NCI-H748 treated with DMSO at 0.1 percent for 48 hours (cell line): Measurements from ENCODE around the gene ATP6V1F.

Experiments
- DNase-seq: peaks from one replicate; lab custom pipeline; 2025; lab: John Stamatoyannopoulos, UW

Gene ATP6V1F

DNA sequence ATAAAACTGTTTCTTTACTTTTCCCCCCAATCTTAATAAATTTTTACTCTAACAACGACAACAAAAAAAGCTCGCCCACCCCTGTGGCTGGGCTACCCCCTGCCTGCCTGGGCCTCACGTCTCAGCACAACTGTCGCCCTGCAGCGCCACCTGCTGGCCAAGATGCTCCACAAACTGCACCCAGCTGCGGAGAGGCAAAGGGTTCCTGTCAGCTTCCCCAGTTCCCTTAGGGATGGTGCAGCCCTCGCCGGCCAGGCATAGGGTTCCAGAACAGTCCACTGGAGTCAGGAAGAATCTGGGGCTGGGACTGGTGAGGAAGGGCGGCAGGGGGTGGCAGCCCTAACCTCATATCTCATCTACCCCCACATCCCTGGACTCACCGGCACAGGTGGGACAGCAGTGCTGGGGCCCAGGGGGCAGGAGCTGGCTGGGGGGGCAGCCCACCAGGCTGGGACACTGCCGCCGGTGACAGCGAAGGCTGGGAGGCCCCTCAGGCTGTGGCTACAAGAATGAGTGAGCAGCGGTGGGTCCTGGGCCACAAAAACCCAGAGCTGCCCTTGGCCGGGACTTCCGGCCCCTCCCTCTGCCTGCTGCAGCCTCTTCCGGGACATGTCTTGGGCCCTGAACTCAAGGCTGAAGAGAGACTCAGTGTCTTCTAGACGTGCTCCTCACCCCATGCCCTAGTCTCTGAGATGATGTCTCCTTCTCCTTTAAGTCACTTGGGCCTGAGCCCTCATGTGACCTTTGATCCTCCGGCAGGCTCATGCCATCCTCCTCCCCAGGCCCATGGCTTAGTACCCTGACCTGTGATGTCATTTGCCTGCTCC, 21.2 kb downstream of the ATP6V1F start:
- peak; percentile 41 for DNase-seq

DNA sequence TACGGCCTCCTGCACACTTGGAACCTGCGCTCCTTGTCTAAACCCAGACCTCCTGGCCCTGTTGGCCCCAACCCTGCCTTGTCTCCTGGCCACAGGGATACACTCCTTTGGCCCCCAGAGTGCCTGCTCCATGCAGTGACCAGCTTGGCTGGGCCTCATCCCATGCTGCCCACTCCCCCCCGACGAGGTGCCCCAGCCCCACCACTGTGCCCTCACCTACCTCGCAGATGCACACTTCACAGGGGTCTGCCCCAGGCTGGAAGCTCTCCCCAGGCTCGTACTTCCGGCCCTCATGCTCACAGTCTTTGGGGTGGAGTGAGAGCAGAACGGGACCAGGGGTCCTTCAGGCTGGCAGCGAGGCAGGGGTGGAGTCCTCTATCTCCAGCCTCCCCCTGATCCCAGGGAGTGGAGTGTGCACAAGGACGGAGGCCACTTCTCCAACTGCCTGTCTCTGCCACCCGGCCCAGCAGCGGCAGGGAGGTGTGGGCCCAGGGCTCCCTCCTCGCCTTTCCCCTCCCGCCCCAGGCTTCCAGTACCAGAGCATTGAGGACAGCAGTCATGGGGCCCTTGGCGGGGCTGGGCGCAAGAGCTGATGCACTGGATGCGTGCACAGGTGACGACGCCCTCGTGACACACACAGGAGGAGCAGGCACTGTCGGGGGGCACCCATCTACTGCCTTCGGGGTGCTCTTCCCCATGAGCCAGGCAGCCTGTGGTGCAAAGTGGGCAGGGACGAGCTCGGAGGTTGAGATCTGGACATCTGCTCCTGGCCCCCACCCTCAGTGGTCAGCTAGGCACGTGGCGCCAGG, 22.1 kb downstream of the ATP6V1F start:
- no peak for DNase-seq

DNA sequence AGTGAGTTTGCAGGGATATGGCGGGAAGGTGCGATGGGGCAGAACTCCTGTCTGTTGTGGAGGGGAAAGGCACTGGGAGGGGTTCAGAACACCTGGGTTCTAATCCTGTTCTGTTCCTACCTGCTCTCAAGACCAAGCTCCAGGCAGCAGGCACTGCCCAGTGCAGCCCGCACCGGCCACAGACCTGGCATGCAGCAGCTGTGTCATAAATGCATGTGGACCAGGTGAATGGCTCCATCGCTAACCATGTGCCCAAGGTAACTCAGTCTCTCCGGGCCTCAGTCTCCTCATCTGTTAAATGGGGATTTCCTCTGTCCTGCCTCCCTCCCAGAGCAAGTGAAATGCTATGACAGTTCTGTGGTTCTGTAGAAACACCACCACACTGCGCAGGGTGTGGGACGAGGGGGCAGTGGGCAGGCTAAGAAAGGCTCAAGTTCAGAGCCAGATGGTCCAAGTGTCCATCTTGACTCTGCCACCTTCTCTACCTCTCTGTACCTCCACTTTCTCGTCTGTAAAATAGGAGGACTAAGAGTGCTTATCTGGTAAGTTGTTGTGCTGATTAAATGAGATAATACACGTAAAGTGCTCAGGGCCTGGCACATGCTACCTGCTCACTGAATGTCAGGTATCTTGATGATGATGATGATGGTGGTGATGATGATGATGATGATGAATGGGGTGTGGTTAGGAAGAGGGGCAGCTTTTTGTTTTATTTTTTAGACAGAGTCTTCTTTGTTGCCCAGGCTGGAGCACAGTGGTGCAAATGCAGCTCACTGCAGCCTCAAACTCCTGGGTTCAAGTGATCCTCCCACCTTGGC, 22.9 kb downstream of the ATP6V1F start:
- DNase-seq: no peak

DNA sequence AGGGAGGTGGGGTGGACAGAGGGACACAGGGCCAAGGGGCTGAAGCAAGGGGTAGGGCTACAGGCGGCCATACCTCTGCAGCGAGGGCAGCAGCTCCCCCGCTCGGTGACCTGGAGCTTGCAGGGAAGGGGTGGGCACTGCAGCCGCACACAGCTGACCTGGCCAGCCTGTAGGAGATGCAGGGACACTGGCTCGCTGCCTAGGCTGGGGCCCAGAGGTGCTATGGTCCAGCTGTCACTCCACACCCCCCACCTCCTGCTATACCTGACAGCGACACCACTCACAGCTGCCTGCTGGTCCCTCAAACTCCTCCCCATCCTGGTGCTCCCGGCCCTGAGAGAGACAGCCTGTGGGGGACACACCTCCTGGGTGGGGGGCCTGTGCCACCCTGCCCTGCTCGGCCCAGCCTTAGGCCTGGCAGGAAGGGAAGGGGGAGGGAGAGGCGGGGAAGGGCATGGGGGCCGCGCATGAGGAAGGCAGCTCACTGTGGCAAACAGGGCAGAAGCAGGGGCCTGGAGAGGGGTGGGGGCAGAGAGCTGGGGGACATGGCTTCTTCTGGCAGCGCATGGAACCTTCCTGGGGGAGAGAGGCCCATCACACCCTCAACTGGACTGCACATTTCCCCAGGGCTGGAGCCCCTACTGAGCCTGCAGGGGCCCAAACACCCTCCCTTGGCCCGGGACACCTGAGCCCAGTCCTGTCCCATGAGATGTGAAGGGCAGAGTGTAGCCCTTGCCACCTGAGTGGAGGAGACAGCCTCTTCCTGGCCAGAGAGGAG, 23.9 kb downstream of the ATP6V1F start:
- no peak for DNase-seq

DNA sequence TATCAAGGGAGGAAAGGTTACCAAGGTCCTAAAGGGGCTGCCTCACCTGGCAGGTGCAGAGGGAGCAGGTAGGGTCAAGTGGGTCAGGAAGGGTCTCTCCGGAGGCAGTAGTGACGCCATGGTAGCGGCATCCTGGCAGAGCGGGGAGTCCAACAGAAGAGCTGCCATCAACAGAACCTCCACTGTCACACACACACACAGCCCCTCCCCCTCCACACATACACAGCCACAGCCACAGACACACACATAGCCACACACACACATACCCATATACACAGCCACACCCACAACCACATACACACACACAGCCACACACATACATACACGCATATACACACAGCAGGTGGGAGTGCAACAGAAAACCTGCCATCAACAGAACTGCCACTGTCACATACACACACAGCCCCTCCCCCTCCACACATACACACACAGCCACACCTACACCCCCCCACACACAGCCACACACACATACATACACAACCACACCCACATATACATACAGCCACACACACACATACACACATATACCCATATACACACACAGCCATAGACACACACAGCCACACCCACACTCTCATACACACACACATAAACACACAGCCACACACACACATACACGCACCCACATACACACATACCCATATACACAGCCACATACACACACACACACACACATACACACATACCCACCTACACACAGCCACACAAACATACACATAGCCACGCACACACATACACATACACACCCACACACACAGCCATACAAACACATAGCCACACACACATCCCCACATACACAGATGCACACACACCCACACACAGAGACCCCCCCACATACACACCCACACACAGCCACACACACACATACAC, 24.7 kb downstream of the ATP6V1F start:
- no peak for DNase-seq

DNA sequence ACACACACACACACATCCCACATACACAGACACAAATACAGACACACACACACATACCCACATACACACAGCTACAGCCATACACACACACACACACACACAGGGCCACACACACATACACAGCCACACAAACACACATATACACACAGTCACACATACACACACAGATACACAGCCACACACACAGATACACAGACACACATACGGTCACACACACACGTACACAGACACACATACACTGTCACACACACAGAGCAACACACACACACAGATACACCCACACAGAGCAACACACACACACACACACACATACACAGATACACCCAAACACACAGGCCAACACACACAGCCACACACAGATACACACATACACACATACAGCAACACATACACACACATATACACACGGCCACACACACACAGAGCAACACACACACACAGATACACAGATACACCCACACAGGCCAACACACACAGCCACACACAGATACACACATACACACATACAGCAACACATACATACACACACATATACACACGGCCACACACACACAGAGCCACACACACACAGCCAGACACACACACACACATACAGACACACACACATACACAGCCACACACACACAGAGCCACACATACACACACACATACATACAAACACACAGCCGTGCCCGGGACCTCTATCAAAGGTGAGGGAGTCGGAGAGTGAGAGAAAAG, 25.5 kb downstream of the ATP6V1F start:
- DNase-seq: no peak

DNA sequence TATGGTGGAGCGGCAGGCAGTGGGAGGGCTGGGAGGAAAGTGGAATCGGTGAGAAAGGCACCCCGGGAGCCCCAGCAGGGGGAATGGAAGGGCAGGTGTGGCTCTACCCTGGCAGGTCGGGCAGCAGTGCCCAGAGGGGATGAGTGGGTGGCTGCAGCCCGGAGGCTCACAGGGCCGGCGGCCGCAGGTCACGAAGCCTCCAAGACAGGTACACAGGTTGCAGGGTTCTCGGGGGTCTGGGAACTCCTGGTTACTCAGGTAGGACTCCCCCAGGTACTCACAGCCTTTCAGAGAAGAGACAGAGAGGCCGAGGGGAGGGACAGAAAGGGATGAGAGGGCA, 26.1 kb downstream of the ATP6V1F start:
- DNase-seq: no peak

DNA sequence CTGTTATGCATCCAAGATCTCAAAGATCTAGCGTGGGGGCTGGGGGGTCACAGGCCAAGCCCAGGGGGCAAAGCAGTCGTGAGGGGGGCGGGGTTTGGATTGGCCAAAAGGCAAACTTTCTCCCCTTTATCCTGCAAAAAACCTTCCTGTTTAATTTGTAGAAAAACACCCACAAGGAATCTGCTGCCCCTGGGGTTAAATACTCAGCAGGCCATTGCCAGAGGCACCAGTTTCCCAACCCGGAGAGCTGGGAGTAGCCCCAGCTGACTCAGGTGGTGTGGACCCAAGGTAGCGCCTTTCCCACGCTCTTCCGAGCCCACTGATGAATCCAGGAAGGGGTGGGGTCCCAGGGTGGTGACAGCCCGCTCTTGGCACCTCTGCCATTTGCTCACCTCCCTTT, 26.5 kb downstream of the ATP6V1F start:
- DNase-seq: no peak

DNA sequence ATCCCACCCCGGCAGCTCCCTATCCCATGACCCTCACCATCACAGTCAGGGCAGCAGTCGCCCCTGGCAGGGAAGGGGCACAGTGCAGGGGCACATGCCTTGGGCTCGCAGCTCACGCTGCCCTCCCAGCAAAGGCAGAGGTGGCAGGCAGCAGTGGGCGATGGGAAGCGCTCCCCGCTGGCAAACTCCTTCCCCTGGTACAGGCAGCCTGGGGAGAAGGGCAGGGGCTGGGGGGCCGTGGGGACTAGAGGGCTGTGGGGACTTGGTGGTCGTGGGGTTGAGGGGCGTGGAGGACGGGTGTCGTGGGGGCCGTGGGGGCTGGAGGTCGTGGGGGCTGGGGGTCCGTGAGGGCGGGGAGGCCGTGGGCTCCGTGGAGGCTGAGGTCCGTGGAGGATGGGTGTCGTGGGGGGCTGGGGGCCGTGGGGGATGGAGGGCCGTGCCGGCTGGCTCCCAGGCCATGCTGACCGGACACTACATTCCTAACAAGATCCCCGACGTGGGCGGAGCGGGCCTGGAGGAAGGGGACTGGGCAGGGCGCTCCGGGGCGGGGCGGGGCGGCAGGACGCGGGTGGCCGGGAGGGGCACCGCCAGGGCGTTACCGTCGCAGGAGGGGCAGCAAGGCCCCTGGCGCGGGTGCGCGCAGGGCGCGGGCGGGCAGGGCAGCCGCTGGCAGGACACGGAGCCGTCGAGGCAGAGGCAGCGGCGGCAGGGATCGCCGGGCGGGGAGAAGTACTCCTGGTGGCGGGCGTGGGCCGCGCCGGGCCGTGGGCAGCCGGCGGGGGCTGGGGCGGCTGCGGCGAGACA, 27.9 kb downstream of the ATP6V1F start:
- DNase-seq: no peak

DNA sequence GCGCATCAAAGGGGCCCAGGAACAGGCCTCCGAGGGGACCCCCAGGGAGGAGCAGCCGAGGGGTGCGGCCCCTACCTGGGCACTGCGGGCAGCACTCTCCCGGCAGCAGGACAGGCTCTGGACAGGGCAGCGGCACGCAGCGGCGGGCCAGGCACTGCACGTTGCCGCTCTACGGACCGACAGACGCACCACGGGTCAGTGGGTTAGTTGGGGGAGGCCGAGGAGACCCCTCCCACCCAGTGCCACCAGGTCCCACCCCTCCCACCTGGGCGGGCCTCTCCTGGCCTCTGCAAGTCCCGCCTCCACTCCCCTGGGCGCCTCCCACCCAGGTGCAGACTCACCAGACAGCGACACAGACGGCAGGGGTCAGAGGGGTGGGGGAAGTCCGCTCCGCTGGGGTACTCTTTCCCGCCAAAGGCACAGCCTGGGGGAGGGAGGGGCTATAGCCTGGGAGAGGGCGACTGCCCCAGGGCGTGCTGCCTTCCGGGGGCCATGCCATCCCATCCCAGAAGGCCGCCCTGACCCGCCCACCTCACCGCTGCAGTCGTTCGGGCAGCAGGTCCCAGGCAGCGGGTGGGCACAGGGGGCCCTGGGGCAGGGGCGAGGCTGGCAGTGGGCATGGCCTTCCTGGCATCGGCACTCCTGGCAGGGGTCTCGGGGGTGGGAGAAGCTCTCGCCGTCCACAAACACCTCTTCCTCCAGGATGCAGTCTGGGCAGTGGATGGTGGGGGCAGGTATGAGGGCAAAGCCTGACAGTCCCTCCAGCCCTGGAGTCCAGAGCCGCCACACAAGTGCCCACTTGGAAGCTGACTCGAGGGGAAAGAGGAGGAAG, 28.7 kb downstream of the ATP6V1F start:
- no peak for DNase-seq

DNA sequence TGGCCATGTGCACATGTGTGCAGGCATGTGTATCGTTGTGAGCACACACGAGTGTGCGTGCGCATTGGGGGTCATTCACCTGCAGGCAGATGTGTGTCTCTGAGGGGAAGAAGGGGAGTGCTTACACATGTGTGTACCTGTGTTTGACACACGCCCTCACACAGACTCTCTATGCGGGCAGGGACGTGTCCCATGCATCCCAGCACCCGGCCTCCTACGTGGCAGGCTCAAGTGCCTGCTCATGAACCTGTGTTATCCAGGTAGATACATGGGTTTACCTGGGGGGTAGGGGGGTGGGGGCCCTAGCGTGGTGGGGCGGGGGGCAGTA, 29.2 kb downstream of the ATP6V1F start:
- DNase-seq: no peak

DNA sequence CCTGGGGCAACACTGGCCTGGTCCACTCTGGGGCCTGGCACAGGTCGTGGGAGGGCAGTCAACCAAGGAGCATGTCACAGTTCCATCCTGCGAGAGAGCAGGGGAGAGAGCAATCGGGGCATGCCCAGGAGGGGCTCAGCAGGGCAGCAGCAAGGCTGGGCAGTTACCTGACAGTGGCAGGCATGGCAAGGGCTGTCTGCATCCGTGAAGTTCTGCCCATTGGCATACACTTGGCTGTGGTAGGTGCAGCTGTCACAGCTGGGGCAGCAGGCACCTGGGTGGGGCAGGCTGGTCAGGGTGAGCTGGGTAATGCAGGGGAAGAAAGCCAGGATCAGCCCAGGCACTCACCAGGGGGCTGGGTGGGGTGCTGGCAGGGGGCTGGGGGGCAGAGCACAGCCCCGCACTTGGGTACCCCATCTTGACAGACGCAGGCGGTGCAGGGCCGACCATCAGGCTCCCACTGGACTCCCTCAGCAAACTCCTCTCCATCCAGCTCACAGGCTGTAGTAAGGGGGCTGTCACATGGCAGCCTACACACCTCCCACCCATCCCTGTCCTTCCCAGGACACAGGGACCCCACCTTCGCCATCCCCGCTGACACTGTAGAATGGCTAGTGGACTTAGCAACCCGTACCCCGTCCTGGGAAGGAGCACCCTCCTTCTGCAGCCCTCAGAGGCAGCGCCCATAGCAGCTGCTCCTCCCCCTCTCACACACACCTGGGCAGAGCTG, 30.0 kb downstream of the ATP6V1F start:
- no peak for DNase-seq

DNA sequence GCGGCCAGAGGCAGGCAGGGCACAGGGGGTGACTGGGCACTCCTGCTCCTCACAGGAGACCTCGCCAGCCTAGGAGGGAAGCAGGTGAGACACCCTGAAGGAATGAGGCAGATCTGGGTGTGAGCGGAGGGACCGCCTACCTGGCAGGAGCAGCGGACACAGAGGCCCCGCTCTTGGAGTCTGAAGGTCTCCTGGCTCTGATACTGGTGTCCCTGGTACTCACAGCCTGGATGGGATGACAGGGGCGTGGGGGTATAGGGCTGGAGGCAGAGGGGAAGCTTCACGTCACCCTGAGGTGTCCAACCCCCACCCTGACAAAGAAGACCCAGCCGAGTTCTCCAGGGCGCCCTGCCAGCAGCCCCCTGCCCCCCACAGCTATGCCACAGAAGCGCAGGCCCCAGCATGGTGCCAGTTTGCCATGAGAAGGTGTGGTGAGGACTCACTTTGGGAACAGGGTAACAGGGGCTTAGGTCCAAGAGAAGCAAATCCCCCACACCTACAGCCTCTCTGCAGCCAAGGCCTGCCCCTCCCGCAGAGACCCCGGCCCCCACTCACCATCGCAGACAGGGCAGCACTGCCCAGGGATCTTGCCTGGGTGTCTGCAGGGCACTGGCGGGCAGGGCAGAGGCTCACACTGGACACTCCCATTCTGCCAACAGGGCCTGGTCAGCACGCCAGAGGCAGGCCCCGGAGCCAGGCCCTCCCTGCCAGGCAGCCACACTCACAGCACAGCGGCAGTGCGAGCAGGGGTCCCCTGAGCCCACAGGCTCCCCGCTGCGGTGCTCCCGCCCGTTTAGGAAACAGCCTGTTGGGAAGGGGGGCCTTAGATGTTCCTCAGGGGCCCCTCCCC, 30.8 kb downstream of the ATP6V1F start:
- DNase-seq: no peak

DNA sequence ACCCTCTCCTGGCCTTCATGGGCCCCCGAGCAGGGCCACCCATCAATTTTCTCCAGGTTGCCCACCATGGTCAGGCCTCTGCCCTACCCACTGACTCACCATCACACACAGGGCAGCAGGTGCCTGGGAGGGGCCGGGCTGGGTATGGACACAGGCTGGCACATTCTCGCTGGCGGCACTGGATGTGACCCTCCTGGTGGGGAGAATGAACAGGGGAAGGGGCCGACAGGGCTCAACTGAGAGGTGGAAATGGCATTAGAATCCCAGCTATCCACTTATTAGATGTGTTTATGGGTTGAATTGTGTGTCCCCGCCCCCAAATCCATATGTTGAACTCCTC, 31.4 kb downstream of the ATP6V1F start:
- no peak for DNase-seq

DNA sequence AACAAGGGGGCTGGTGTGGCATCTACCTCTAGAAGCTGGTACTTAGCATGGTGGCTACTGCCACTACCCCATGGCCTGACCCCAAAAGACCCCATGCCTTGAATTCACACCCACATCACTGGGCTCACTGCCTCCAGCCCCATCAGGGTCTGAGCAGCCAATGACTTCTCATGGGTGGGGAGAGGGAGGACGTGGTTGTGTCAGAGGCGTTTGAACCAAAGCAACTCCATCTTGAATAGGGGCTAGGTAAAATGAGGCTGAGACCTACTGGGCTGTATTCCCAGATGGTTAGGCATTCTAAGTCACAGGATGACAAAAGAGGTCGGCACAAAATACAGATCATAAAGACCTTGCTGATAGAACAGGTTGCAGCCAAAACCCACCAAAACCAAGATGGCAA, 32.7 kb downstream of the ATP6V1F start:
- no peak for DNase-seq

DNA sequence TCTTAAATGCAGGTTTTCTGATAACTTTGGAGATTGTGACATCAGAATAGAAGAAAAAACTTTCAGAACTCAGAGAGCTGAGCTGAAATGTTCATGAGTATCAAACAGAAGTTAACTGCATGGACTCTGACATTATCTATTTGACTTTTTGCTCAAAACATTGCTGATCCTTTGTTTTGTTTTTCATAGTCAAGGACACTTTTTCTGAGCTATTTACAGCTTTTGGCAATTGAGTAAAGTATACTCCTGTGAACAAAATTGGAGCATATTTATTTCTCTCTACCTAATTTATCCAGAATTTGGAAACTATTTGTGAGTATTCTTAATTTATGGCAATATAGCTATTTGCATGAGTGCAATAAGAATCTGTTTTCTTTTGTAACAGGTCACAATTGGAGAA, 36.7 kb downstream of the ATP6V1F start:
- no peak for DNase-seq

DNA sequence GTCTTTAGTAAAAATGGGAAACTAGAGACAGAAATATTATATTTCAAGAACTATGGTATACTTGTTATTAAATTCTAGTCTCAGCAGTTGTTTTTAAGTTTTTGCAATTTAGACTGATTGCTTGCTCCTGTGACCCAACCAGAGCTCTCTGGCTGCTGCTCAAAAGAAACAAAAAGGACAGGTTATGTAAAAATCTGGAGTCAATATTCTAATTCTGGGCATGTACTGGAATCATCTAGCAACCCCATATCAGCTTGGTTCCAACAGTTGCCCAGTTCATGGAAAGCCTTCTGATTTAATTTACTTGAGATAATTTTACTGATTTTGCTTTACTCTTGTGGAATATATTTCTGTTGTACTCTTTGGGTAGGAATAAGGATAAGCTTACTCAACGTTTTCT, 37.6 kb downstream of the ATP6V1F start:
- DNase-seq: no peak
